Measurements from ENCODE around the gene EXOC1.

DNA sequence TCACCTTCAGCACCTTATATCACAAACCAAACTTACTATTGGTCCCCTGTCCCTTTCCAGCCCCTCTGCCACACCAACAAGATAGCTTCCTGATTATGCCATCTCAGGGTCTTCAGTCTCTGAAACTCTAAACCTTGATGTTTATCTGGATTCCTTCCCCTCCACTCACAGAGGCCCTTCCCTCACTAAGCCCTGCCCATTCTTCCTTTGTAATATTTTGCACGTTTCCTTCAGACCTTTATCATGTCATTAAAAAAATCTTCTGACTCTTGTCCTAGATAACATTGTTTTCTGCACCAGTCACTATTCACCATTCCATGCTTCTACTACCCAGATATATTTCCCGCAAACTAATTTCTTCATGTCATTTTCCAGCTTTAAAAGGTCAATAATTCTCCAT lies 77.6 kb downstream of the EXOC1 start:
- no peak for TF ChIP-seq POLR2AphosphoS5 (IDR thresholded peaks at IDR 0.05)
- TF ChIP-seq, protein P1, sequence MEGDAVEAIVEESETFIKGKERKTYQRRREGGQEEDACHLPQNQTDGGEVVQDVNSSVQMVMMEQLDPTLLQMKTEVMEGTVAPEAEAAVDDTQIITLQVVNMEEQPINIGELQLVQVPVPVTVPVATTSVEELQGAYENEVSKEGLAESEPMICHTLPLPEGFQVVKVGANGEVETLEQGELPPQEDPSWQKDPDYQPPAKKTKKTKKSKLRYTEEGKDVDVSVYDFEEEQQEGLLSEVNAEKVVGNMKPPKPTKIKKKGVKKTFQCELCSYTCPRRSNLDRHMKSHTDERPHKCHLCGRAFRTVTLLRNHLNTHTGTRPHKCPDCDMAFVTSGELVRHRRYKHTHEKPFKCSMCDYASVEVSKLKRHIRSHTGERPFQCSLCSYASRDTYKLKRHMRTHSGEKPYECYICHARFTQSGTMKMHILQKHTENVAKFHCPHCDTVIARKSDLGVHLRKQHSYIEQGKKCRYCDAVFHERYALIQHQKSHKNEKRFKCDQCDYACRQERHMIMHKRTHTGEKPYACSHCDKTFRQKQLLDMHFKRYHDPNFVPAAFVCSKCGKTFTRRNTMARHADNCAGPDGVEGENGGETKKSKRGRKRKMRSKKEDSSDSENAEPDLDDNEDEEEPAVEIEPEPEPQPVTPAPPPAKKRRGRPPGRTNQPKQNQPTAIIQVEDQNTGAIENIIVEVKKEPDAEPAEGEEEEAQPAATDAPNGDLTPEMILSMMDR (IDR thresholded peaks at IDR 0.05), result no peak
- no peak for TF ChIP-seq POLR2A (IDR thresholded peaks at IDR 0.05)

Data from prostate gland (tissue), 2 donors.